ENCODE data around the gene RHEB. TPM values are rescaled to one million over a fixed set of nuclear protein-coding genes. Genes with fewer than 3 reads are reported as not detected.

RHEB gene
- polyA plus RNA-seq, 1 experiment, result 154 TPM

- ChIA-PET CTCF (no interaction called here), POLR2A (interaction anchor here (0.8 kb wide), 1 partner anchor 17 kb away, joined by 3 read pairs; no protein-coding TSS in a partner anchor)
- Histone ChIP-seq H3K27ac (ENCODE audit: low read depth, low read length) (no peak overlapping the region), H3K9me3 (ENCODE audit: control insufficient read depth, insufficient read depth, low read length) (no peaks in the 10 kb centered on the region), H3K4me3 (ENCODE audit: low read depth, low read length) (no peak overlapping the region), H3K27me3 (ENCODE audit: control insufficient read depth, insufficient read depth, low read length) (no peaks in the 10 kb centered on the region)
- no peak for DNase-seq (ENCODE audit: low read depth, low spot score)
- TF ChIP-seq, protein P1, sequence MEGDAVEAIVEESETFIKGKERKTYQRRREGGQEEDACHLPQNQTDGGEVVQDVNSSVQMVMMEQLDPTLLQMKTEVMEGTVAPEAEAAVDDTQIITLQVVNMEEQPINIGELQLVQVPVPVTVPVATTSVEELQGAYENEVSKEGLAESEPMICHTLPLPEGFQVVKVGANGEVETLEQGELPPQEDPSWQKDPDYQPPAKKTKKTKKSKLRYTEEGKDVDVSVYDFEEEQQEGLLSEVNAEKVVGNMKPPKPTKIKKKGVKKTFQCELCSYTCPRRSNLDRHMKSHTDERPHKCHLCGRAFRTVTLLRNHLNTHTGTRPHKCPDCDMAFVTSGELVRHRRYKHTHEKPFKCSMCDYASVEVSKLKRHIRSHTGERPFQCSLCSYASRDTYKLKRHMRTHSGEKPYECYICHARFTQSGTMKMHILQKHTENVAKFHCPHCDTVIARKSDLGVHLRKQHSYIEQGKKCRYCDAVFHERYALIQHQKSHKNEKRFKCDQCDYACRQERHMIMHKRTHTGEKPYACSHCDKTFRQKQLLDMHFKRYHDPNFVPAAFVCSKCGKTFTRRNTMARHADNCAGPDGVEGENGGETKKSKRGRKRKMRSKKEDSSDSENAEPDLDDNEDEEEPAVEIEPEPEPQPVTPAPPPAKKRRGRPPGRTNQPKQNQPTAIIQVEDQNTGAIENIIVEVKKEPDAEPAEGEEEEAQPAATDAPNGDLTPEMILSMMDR (IDR thresholded peaks at IDR 0.05; ENCODE audit: low read depth, low read length), result no peak
Observed at GRCh38 chr7:151515276-151515565, 4.5 kb downstream of the RHEB start.

DNA sequence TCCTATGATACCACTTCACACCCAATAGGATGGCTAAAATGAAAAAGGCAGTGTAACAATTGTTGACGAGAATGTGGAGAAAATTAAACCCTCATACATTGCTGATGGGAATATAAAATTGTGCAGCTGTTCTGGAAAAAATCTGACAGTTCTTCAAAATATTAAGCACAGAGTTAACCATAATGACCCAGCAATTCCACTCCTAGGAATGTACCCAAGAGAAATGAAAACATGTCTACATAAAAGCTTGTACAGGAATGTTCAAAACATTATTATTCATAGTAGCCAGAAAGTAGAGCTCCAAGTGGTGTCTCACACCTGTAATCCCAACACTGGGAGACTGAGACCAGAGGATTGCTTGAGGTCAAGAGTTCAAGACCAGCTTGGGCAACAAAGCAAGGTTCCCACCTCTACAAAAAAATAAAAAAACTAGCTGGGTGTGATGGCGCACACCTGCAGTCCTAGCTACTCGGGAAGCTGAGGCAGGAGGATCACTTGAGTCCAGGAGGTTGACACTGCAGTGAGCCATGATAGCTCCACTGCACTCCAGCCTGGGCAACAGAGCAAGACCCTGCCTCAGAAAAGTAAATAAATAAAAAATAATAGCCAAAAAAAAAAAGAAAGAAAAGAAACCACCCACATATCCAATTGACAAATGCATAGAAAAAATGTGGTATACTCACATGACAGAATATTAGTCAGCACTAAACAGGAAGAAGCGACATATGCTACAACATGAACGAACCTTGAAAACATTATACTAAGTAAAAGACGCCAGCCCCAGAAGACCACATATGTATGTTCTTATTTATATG lies 5.0 kb downstream of the RHEB start:
- no peak overlapping the region for H3K4me3 ChIP-seq (ENCODE audit: low read depth, low read length)
- ChIA-PET POLR2A (interaction anchor here (0.8 kb wide), 1 partner anchor 16 kb away, joined by 3 read pairs; no protein-coding TSS in a partner anchor), CTCF (interaction anchor here (1.2 to 1.5 kb wide), 2 partner anchors 245 to 268 kb away, joined by 3 to 6 read pairs; no protein-coding TSS in a partner anchor)
- TF ChIP-seq, protein P1 (IDR thresholded peaks at IDR 0.05; ENCODE audit: low read depth, low read length), result no peak
- no peak overlapping the region for H3K27ac ChIP-seq (ENCODE audit: low read depth, low read length)
- DNase-seq (ENCODE audit: low read depth, low spot score), result no peak
- H3K9me3 ChIP-seq (ENCODE audit: control insufficient read depth, insufficient read depth, low read length), result no peaks in the 10 kb centered on the region
- H3K27me3 ChIP-seq (ENCODE audit: control insufficient read depth, insufficient read depth, low read length), result no peaks in the 10 kb centered on the region

DNA sequence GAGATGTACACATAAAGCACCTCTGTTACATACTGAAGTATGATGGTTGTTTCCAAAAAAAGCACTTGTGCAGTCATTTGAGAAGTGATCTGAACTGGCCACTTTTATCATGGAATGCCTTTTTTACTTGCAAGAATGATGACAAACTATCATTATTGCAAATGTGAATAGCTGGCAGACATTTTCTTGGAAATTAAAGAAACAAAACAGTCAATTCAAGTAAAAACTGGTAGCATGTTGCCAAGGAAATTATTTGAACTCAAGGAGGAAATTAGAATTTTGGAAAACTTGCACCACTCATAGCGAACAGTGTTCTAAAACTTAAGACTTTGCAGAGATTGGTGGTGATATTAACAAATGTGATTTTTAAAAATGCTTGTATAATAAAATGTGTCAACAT lies 6.6 kb downstream of the RHEB start:
- no peak for DNase-seq (ENCODE audit: low read depth, low spot score)
- Histone ChIP-seq H3K9me3 (ENCODE audit: control insufficient read depth, insufficient read depth, low read length) (no peaks in the 10 kb centered on the region), H3K4me3 (ENCODE audit: low read depth, low read length) (no peak overlapping the region), H3K27ac (ENCODE audit: low read depth, low read length) (no peak overlapping the region), H3K27me3 (ENCODE audit: control insufficient read depth, insufficient read depth, low read length) (no peaks in the 10 kb centered on the region)
- ChIA-PET POLR2A (no interaction called here), CTCF (no interaction called here)
- TF ChIP-seq, protein P1 (IDR thresholded peaks at IDR 0.05; ENCODE audit: low read depth, low read length), result no peak

- DNase-seq (ENCODE audit: low read depth, low spot score), result no peak
- no peak overlapping the region for H3K4me3 ChIP-seq (ENCODE audit: low read depth, low read length)
Observed at GRCh38 chr7:151512353-151512752, 7.3 kb downstream of the RHEB start.

GRCh38 chr7:151511946-151512345 lies 7.7 kb downstream of the RHEB start:
- no peaks in the 10 kb centered on the region for H3K27me3 ChIP-seq (ENCODE audit: control insufficient read depth, insufficient read depth, low read length)
- ChIA-PET CTCF (no interaction called here), POLR2A (no interaction called here)
- TF ChIP-seq, protein P1 (IDR thresholded peaks at IDR 0.05; ENCODE audit: low read depth, low read length), result no peak
- no peaks in the 10 kb centered on the region for H3K9me3 ChIP-seq (ENCODE audit: control insufficient read depth, insufficient read depth, low read length)
- DNase-seq (ENCODE audit: low read depth, low spot score), result no peak
- H3K27ac ChIP-seq (ENCODE audit: low read depth, low read length), result no peak overlapping the region
- H3K4me3 ChIP-seq (ENCODE audit: low read depth, low read length), result no peak overlapping the region

More at GRCh38 chr7:151512353-151512752, 7.3 kb downstream of the RHEB start:
- Histone ChIP-seq H3K27me3 (ENCODE audit: control insufficient read depth, insufficient read depth, low read length) (no peaks in the 10 kb centered on the region), H3K9me3 (ENCODE audit: control insufficient read depth, insufficient read depth, low read length) (no peaks in the 10 kb centered on the region), H3K27ac (ENCODE audit: low read depth, low read length) (no peak overlapping the region)
- TF ChIP-seq, protein P1 (IDR thresholded peaks at IDR 0.05; ENCODE audit: low read depth, low read length), result no peak
- CTCF ChIA-PET, result no interaction called here
- POLR2A ChIA-PET, result no interaction called here

All from AG04450 (cell line).